Measurements from ENCODE around the gene KANSL1.

DNA sequence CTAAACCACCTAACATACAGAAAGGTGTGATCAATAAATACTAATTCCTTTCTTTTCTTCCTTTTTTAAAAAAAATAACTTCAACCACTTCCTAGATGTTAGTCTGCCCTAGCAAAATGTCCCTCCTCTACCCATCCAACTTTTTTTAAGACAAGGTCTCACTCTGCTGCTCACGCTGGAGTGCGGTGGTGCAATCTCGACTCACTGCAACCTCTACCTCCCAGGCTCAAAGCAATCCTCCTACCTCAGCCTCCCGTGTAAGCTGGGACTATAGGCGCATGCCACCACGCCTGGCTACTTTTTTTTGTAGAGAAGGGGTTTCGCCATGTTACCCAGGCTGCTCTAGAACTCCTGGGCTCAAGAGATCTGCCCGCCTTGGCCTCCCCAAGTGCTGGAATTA is 33.1 kb downstream of the KANSL1 start:
- TF ChIP-seq, protein P1, sequence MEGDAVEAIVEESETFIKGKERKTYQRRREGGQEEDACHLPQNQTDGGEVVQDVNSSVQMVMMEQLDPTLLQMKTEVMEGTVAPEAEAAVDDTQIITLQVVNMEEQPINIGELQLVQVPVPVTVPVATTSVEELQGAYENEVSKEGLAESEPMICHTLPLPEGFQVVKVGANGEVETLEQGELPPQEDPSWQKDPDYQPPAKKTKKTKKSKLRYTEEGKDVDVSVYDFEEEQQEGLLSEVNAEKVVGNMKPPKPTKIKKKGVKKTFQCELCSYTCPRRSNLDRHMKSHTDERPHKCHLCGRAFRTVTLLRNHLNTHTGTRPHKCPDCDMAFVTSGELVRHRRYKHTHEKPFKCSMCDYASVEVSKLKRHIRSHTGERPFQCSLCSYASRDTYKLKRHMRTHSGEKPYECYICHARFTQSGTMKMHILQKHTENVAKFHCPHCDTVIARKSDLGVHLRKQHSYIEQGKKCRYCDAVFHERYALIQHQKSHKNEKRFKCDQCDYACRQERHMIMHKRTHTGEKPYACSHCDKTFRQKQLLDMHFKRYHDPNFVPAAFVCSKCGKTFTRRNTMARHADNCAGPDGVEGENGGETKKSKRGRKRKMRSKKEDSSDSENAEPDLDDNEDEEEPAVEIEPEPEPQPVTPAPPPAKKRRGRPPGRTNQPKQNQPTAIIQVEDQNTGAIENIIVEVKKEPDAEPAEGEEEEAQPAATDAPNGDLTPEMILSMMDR (conservative IDR thresholded peaks at IDR 0.05; ENCODE audit: low read depth in 2 of 2): no peak
- TF ChIP-seq, protein P2, sequence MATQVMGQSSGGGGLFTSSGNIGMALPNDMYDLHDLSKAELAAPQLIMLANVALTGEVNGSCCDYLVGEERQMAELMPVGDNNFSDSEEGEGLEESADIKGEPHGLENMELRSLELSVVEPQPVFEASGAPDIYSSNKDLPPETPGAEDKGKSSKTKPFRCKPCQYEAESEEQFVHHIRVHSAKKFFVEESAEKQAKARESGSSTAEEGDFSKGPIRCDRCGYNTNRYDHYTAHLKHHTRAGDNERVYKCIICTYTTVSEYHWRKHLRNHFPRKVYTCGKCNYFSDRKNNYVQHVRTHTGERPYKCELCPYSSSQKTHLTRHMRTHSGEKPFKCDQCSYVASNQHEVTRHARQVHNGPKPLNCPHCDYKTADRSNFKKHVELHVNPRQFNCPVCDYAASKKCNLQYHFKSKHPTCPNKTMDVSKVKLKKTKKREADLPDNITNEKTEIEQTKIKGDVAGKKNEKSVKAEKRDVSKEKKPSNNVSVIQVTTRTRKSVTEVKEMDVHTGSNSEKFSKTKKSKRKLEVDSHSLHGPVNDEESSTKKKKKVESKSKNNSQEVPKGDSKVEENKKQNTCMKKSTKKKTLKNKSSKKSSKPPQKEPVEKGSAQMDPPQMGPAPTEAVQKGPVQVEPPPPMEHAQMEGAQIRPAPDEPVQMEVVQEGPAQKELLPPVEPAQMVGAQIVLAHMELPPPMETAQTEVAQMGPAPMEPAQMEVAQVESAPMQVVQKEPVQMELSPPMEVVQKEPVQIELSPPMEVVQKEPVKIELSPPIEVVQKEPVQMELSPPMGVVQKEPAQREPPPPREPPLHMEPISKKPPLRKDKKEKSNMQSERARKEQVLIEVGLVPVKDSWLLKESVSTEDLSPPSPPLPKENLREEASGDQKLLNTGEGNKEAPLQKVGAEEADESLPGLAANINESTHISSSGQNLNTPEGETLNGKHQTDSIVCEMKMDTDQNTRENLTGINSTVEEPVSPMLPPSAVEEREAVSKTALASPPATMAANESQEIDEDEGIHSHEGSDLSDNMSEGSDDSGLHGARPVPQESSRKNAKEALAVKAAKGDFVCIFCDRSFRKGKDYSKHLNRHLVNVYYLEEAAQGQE (IDR thresholded peaks at IDR 0.05; ENCODE audit: unreplicated experiment): no peak
- TF ChIP-seq POLR2AphosphoS5 (IDR thresholded peaks at IDR 0.05; ENCODE audit: low read depth): no peak
- no peak for TF ChIP-seq EZH2 (IDR thresholded peaks at IDR 0.05; ENCODE audit: low read depth, unreplicated experiment)
